Cortex of kidney (tissue), 1 donor: ENCODE measurements around the gene KIF1C.

ENCODE experiments used
- DNase-seq: peaks from one replicate; lab custom pipeline; 2025; lab: John Stamatoyannopoulos, UW

The KIF1C gene

DNA sequence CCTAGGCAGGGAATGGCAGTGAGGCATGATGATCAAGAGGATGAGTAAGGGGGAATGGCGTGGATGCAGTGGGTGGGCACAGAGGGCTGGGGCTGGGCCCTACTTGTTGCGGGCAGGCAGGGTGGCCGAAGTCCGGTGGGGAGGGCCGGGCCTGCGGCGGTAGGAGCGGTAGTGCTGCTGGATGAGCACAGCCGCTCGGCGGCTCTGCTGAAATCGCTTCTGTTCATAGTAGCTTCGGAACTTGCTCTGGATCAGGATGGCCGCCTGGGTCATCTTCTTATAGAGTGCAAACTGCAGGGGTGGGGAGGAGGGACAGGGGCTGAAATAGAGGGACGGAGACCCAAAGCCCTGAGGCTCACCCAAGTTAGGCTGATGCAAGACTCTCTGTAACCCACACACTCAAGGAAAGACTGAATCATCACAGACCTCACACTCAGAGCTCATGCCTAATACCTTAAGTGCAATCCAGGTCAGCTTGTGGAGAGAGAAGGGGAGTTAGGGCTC, 28.7 kb upstream of the KIF1C start:
- DNase-seq: no peak

DNA sequence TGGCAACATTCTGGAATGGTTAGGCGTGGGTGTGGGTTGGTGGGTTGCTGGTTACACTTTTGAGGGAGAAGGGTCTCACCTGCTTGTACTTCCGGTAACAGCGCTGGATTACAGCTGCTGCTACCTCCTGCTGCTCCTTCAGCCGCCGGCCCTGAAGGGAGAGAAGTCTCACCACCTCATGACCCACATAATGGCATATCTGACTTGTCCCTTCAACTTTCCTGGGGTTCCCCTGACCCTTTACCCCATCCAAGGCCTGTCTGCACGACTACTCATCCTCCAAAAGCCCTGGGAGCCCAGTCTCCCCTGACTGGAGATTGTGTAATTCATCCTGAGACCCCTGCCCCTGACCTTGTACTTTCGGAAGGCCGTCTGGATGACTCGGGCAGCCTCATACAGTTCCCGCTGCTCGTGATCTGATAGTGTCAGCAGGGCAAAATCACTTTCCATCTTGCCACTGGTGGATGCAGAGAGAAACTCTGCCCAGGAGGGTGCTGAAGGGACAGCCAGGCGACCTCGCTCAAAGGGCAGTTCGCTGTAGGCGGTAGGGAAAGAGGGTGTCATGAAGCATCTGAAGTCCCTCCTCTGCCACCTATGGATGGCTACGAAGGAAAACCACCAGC, 28.1 kb upstream of the KIF1C start:
- no peak for DNase-seq

GRCh38 chr17:4970273-4970672, 27.5 kb upstream of the KIF1C start:
- DNase-seq: no peak

DNA sequence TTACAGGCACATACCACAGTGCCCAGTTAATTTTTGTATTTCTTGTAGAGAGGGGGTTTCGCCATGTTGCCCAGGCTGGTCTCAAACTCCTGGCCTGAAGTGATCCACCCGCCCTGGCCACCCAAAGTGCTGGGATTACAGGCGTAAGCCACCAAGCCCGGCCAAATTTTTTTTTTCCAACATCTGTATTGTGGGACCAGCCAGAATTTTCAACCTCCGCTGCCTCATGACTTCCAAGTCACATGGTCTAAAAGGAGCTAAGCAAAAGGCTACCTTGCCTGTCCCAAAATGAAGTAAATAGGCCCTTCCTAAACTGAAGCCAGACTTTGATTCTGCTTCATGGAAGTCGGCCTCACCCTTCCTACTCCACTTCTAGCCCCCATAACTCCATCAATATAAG, 25.9 kb upstream of the KIF1C start:
- no peak for DNase-seq

- no peak for DNase-seq
These were observed 25.4 kb upstream of the KIF1C start for GRCh38 chr17:4972322-4972721.

DNA sequence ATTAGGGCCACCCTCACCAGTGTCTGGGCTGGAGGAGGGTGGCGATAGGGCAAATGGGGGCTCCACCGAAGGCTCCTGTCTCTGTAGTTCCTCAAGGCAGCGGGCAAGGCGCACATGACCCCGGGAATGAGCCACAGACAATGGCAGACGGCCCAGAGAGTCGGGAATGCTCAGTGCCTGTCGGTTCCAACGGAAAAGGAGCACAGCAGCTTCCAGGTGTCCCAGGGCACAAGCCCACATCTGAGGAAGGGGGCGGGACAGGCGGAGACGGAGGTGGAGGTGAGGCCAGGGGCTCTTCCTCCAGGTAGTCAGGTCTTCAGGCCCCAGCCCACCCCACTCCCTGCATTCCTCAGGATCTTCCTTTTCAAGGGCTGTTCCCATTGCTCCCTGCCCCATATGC, 25.0 kb upstream of the KIF1C start:
- DNase-seq: no peak

DNA sequence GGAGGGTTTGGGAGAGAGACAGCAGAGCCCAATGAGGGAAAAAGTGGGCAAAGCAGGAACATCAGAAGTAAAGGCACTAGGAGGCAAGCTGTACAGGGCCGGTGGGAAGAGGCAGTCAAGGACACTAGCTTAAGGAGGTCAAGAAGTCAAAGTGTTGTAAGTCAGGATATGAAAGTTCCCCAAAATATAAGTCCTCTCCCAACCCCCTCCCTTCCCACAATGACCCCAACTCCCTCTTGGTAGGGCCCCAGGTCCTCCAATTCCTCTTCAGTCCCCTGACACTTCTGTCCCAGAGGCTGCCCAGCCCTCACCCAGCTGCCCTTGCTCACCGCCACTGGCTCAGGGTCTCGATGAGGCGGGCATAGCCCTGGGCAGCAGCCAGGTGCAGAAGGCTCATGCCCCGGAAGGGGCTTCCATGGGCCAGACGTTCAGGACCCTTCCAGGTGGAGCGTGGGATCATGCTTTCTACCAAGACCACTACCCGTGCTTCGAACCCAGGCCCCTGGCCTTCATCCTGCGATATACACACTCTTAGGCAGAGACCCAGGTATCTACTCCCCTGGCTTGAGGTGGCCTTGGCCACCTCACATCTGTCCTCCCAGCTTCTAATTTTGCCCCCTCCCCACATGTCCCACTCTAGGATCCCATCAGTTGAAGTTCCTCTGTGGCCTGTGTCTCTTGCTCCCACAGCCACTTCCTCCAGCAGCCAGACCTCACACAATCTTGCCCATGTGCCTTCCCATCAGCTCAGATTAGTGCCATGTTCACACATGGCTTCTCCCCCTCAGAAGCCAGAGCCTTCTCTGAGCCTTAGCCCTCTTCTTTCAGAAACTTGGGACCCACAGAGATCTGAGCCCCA, 24.3 kb upstream of the KIF1C start:
- no peak for DNase-seq

DNA sequence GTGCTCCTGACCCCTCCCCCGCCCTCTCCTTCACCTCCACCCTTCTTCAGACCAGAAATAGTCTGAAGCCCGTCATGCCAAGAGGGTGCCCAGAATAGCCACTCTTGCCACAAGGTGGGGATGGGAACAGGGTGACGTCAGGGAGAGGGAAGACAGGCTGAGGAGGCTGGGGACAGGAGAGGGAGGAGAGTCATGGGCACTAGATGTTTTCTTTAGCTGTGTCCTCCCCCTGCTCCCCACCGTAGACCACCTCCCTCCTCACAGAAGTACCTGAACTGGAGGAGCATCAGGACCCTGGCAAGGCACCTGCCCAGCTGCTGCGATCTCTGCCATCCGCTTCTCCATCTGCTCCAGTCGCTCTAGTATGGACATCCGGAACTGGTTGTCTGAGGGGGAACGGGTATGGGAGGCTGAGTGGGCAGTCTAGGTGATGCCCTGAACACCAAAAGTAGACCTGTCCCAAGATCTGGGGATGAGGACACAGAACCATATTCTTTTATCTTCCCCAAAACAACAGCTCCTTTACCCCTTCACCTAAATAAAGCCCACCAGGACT, 23.6 kb upstream of the KIF1C start:
- DNase-seq: no peak

GRCh38 chr17:4978726-4979125, 19.0 kb upstream of the KIF1C start:
- DNase-seq: no peak

DNA sequence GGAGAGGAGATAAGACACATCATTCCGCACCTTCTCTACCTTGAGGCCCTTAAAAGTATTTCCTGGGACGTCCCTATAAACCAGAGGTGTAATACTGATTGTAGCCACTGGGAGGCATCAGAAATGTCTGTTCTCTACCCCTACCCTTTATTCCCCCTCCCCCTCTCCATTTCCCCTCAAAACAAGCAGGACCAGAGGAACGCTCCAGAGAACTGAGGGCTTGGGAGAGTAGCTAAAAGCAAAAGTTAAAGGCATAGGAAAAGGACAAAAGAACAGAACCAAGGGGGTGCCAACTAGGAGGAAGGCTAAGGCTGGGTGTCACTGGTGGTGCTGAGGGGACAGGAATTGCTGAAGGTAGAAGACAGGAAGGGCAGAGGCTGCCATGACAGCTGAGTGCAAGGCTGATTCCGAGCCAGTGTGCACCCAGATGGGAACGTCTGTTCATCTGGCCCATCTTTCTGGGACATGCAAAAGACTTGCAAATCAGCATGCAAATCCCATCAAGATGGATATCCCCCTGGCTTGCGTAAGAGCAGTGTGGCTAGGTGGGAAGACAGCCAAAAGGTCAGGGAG, 17.0 kb upstream of the KIF1C start:
- no peak for DNase-seq

- DNase-seq: no peak
These were observed 15.4 kb upstream of the KIF1C start for GRCh38 chr17:4982305-4982704.

DNA sequence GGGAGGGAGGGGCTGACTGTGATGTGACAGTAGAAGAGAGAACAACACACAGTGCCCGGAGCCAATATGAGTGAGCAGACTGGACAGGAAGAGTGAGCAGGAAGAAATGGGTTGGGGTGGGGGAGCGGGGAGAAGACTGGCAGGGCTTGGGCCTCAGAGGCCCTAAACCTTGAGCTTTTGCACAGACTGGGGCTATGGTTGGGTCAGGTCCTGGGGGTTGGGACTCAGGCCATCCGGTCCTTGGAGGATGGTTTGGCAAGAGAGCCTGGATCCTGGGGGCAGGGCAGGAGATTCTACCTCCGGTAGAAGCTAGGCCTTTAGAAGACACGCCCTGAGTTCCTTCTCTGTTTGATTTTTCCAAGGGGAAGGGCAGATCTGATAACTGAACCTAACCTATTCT, 11.3 kb upstream of the KIF1C start:
- DNase-seq: no peak

GRCh38 chr17:4986951-4987766, 10.6 kb upstream of the KIF1C start, which contains the start of gene CAMTA2:
TSS of gene CAMTA2 (minus strand) at chr17:4987675. CDS start at chr17:4986222, 1,453 bp downstream.
- no peak for DNase-seq

DNA sequence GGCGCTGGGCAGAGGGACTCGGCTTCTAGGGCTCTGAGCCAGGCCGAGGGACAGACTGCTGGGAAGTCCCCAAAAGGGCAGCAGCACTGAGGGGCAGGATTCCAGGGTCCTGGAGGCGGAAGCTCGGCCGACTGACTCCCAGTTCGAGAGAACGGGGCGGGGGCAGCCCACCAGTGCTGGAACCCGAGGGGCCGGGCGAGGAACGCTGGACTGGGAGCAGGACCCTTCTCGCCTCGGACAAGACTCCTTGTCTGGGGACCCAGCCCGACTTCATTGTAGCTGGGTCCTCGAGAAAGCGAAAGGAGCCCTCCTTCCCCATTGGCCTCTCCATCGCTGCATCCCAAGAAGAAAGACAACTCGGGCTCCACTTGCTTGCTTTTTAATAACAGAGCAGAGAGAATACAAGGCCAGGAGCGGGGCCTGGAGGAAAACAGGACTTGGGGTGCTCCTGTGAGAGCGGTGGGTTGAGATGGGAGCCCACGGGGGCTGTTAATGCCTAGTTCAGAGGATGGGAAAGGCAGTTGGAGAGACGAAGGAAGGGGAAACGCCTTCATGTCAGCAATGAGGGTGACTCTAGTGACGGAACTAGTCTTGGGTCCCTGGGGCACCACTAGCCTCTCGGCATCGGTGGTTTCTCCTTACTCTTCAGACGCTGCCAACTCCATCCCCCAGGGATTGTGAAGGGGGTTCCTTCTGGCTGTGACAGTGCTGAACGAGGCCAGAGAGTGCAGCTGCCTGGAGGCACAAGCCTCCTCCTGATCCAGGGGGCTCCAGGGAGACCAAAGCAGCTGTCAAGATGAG, 9.8 kb upstream of the KIF1C start:
- no peak for DNase-seq

- no peak for DNase-seq
These were observed 3.6 kb upstream of the KIF1C start for GRCh38 chr17:4994081-4994595.

- DNase-seq: no peak
These were observed 429 bp downstream of the KIF1C start for GRCh38 chr17:4998027-4998731.

GRCh38 chr17:4998732-4999429, 1.1 kb downstream of the KIF1C start:
- no peak for DNase-seq

GRCh38 chr17:4999430-5000093, 1.8 kb downstream of the KIF1C start:
- no peak for DNase-seq

- no peak for DNase-seq
These were observed 2.5 kb downstream of the KIF1C start for GRCh38 chr17:5000237-5000639.
